DOHH2 (cell line): ENCODE results near the gene NR4A2.

Experiments used
- CTCF ChIP-seq: fragments of 200-600 bp; sonication (generic); IDR thresholded peaks from one replicate; pipeline ENCODE4 v1.5.1; 2014; ENCODE audit warnings: antibody characterized with exemption, mild to moderate bottlenecking, low read depth, low read length; ENCODE audit not compliant: poor library complexity, severe bottlenecking
- EZH2phosphoT487 ChIP-seq: fragments of 200-600 bp; sonication (generic); IDR thresholded peaks from 2 replicates; pipeline ENCODE4 v1.6.1; 2017; ENCODE audit warnings: borderline replicate concordance, mild to moderate bottlenecking, antibody characterized with exemption, low read length, moderate library complexity, mixed read lengths

GRCh38 chr2:156333274-156333950 lies 891 bp upstream of the NR4A2 start:
- no peak for TF ChIP-seq CTCF
- no peak for TF ChIP-seq EZH2phosphoT487
